Measurements from ENCODE around the gene MZT2A.
"Not testable (repeated sequence)": the region's sequence is repeated elsewhere in the genome, so short reads cannot be mapped to it uniquely, and the experiment has no call there.

GRCh38 chr2:131511291-131511968 is 19.2 kb upstream of the MZT2A start:
- not testable (repeated sequence) for TF ChIP-seq EZH2 (IDR thresholded peaks at IDR 0.05; ENCODE audit: low read depth); CTCF (conservative IDR thresholded peaks at IDR 0.05)

All from PC-9 (cell line).